Liver (tissue), 9 donors: ENCODE measurements around the gene KIRREL3. TPM values are rescaled to one million over a fixed set of nuclear protein-coding genes. Genes with fewer than 3 reads are reported as not detected.

Experiments used
- DNase-seq: peaks from one replicate; pipeline ENCODE4 v3.0.0-alpha.2; 2017; ENCODE audit warnings: low spot score
- H3K27ac ChIP-seq, 2 donors: one replicate each; pipeline ENCODE4 v1.7.0; 2013; ENCODE audit warnings: inconsistent platforms in 2 of 2, low read length in 2 of 2, control low read depth in 1 of 2, low read depth in 1 of 2, mild to moderate bottlenecking in 1 of 2
- H3K27me3 ChIP-seq, 4 donors: one replicate each; pipeline versions ENCODE4 v1.6.1 to v1.7.0; 2013; ENCODE audit warnings: low read length in 3 of 4, inconsistent platforms in 1 of 4, mild to moderate bottlenecking in 1 of 4, moderate library complexity in 1 of 4; ENCODE audit not compliant: control insufficient read depth in 4 of 4, insufficient read depth in 4 of 4
- H3K36me3 ChIP-seq, 4 donors: one replicate each; pipeline versions ENCODE4 v1.6.1 to v1.7.0; 2013; ENCODE audit warnings: low read length in 3 of 4, mild to moderate bottlenecking in 3 of 4, low read depth in 1 of 4, moderate library complexity in 1 of 4; ENCODE audit not compliant: control insufficient read depth in 4 of 4, insufficient read depth in 3 of 4
- H3K4me1 ChIP-seq, 4 donors: one replicate each; pipeline versions ENCODE4 v1.6.1 to v1.7.0; 2013; ENCODE audit warnings: low read length in 3 of 4, mild to moderate bottlenecking in 3 of 4, moderate library complexity in 1 of 4; ENCODE audit not compliant: control insufficient read depth in 4 of 4, insufficient read depth in 4 of 4
- H3K4me3 ChIP-seq, 3 donors: one replicate each; pipeline versions ENCODE4 v1.6.1 to v1.7.0; 2013; ENCODE audit warnings: low read length in 3 of 3, control low read depth in 1 of 3, low read depth in 1 of 3, mild to moderate bottlenecking in 1 of 3
- H3K9ac ChIP-seq, 2 donors: one replicate each; pipeline ENCODE4 v1.7.0; 2013; ENCODE audit warnings: low read length in 2 of 2, mild to moderate bottlenecking in 2 of 2, moderate library complexity in 2 of 2, control low read depth in 1 of 2, low read depth in 1 of 2
- H3K9me3 ChIP-seq, 4 donors: one replicate each; pipeline versions ENCODE4 v1.6.1 to v1.7.0; 2013; ENCODE audit warnings: low read length in 3 of 4; ENCODE audit not compliant: control insufficient read depth in 4 of 4
- ATF3 ChIP-seq: IDR thresholded peaks from 2 replicates; pipeline ENCODE4 v1.6.1; 2016; ENCODE audit warnings: antibody characterized with exemption
- CTCF ChIP-seq: fragments of 150-350 bp; IDR thresholded peaks from 2 replicates; pipeline ENCODE4 v1.5.1; 2017; ENCODE audit warnings: improper control_type of control experiment, low read depth, low read length; ENCODE audit not compliant: missing input control
- EGR1 ChIP-seq, 2 donors: IDR thresholded peaks; 2 replicates each; pipeline ENCODE4 v1.6.1; 2016 to 2018; ENCODE audit warnings: antibody characterized with exemption in 2 of 2, low read depth in 2 of 2
- FOXA1 ChIP-seq: IDR thresholded peaks from 2 replicates; pipeline ENCODE4 v1.6.1; 2016; ENCODE audit warnings: antibody characterized with exemption
- FOXA2 ChIP-seq: IDR thresholded peaks from 2 replicates; pipeline ENCODE4 v1.6.1; 2016; ENCODE audit warnings: antibody characterized with exemption
- HNF4A ChIP-seq, 2 donors: conservative IDR thresholded peaks; 2 replicates each; pipeline ENCODE4 v1.6.1; 2016; ENCODE audit warnings: antibody characterized with exemption in 2 of 2, mild to moderate bottlenecking in 2 of 2
- HNF4G ChIP-seq: IDR thresholded peaks from 2 replicates; pipeline ENCODE4 v1.6.1; 2016; ENCODE audit warnings: antibody characterized with exemption
- JUND ChIP-seq, 2 donors: IDR thresholded peaks; 2 replicates each; pipeline ENCODE4 v1.6.1; 2016; ENCODE audit warnings: antibody characterized with exemption in 2 of 2
- MAX ChIP-seq: IDR thresholded peaks from 2 replicates; pipeline ENCODE4 v1.6.1; 2016; ENCODE audit warnings: antibody characterized with exemption
- NR2F2 ChIP-seq: IDR thresholded peaks from 2 replicates; pipeline ENCODE4 v1.6.1; 2016; ENCODE audit warnings: antibody characterized with exemption
- RAD21 ChIP-seq, 2 donors: IDR thresholded peaks; 2 replicates each; pipeline ENCODE4 v1.6.1; 2016; ENCODE audit warnings: antibody characterized with exemption in 2 of 2, mild to moderate bottlenecking in 2 of 2
- REST ChIP-seq: IDR thresholded peaks from 2 replicates; pipeline ENCODE4 v1.6.1; 2016; ENCODE audit warnings: antibody characterized with exemption, mild to moderate bottlenecking
- RXRA ChIP-seq, 2 donors: IDR thresholded peaks; 2 replicates each; pipeline ENCODE4 v1.6.1; 2017 to 2018; ENCODE audit warnings: antibody characterized with exemption in 2 of 2, mild to moderate bottlenecking in 1 of 2
- SP1 ChIP-seq: IDR thresholded peaks from 2 replicates; pipeline ENCODE4 v1.6.1; 2018; ENCODE audit warnings: antibody characterized with exemption, mild to moderate bottlenecking
- TAF1 ChIP-seq: conservative IDR thresholded peaks from 2 replicates; pipeline ENCODE4 v1.6.1; 2016; ENCODE audit warnings: antibody characterized with exemption, mild to moderate bottlenecking
- YY1 ChIP-seq: IDR thresholded peaks from 2 replicates; pipeline ENCODE4 v1.6.1; 2016; ENCODE audit warnings: antibody characterized with exemption, mild to moderate bottlenecking
- ZBTB33 ChIP-seq: IDR thresholded peaks from 2 replicates; pipeline ENCODE4 v1.6.1; 2016; ENCODE audit warnings: antibody characterized with exemption
- WGBS: extraction: QIAGEN DNeasy Blood & Tissue Kit; methylation state at CpG from one replicate; pipeline ENCODE4 v1.1.7; 2013; 5-methylcytosine and 5-hydroxymethylcytosine counted together
- polyA plus RNA-seq, 2 donors: library from polyadenylated mRNA; stranded (reverse) in 1 of 2; unstranded in 1 of 2; fragments of 200-250 nt in 1 of 2; fragments of >200 nt in 1 of 2; fragmentation: Nextera tagmentation in 1 of 2; extraction: Ambion mirVana in 1 of 2; gene quantifications; one replicate each; pipeline versions ENCODE4 v1.2.1 to v1.2.3, GENCODE V29; 2013 to 2015
- total RNA-seq, 2 donors: library from RNA; depleted of rRNA; stranded (reverse); fragments of >200 nt; gene quantifications; one replicate each; pipeline ENCODE4 v1.2.3, GENCODE V29; 2014
- donor health status: healthy.
- donor health status: healthy.
- donor health status: healthy.
- donor health status: healthy.
- donor health status: healthy.

Gene KIRREL3
- total and polyA plus RNA-seq, 4 donors: 0.03 to 0.29 (median 0.08) TPM; not detected in 1

GRCh38 chr11:126548581-126549550 is 451.7 kb downstream of the KIRREL3 start:
- H3K27ac ChIP-seq: no peak overlapping the region
- no peaks in the 10 kb centered on the region for H3K36me3 ChIP-seq
- peaks cover 0 to 2% (median under 1%) of the 10 kb centered on the region in 4 donors for H3K4me1 ChIP-seq
- H3K27me3 ChIP-seq: peaks cover 0 to 3% (median 0%) of the 10 kb centered on the region in 4 donors
- H3K4me3 ChIP-seq: no peak overlapping the region
- H3K9ac ChIP-seq: no peak overlapping the region
- 72% methylated on average over 20 of the region's 20 CpGs for whole genome bisulfite sequencing
- H3K9me3 ChIP-seq: no peaks in the 10 kb centered on the region
- TF ChIP-seq YY1 (no peak), RAD21 (IDR thresholded peaks at IDR 0.05) (no peak), HNF4A (conservative IDR thresholded peaks at IDR 0.05) (no peak), NR2F2 (no peak), SP1 (no peak), TAF1 (no peak), ATF3 (no peak), HNF4G (no peak), MAX (no peak), JUND (IDR thresholded peaks at IDR 0.05) (no peak), FOXA1 (no peak), FOXA2 (no peak), RXRA (IDR thresholded peaks at IDR 0.05) (no peak), CTCF (no peak), REST (no peak), EGR1 (IDR thresholded peaks at IDR 0.05; ENCODE audit: low read depth in 2 of 2) (no peak)
- no peak for DNase-seq

- 78% methylated on average over 9 of the region's 9 CpGs for WGBS
- Histone ChIP-seq H3K4me3 (no peak overlapping the region), H3K27ac (no peak overlapping the region), H3K9ac (no peak overlapping the region), H3K9me3 (no peaks in the 10 kb centered on the region), H3K4me1 (peaks cover 0 to 2% (median under 1%) of the 10 kb centered on the region in 4 donors), H3K27me3 (peaks cover 0 to 3% (median 0%) of the 10 kb centered on the region in 4 donors), H3K36me3 (no peaks in the 10 kb centered on the region)
- no peak for DNase-seq
- no peak for TF ChIP-seq YY1
- no peak for TF ChIP-seq FOXA1
- no peak for TF ChIP-seq REST
- no peak for TF ChIP-seq SP1
- no peak for TF ChIP-seq ZBTB33
- no peak for TF ChIP-seq CTCF
These were observed 452.9 kb downstream of the KIRREL3 start for GRCh38 chr11:126547691-126548090.
